ELR (cell line): ENCODE results near the gene CUX1.
"Not testable (repeated sequence)": the region's sequence is repeated elsewhere in the genome, so short reads cannot be mapped to it uniquely, and the experiment has no call there.

Experiments used
- DNase-seq: peaks from one replicate; pipeline ENCODE4 v3.0.0-alpha.2; 2015; ENCODE audit warnings: low read depth

Gene CUX1

DNA sequence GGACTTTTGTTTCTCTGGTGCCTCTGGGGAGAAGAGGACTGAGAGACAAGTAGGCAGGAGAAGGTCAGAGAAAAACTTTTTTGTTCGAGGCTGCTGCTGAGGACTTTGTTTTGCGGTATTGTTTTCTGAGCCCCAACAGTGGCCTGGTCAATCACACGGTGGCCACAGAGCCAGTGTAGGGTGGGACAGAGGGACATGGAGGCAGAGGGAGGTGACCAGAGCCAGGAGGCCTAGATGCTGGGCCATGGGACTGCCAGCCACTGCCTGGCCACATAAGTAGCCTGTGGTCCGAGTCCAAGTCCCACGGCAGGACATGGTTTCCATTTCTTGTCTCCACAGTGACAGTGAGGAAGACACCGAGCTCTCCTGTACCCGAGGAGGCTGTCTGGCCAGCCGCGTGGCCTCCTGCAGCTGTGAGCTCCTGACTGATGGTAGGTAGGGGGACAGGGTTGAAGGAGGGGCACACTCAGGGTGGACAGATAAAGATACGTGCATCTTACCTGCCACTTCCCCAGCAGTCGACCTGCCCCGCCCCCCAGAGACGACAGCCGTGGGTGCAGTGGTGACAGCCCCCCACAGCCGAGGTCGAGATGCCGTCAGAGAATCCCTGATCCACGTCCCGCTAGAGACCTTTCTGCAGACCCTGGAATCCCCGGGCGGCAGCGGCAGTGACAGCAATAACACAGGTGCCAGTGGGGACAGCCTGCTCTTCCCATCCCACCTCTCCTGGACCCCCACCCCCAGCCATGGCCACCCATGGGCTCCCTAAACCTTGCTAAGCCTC lies 496.8 kb downstream of the CUX1 start:
- DNase-seq: no peak

DNA sequence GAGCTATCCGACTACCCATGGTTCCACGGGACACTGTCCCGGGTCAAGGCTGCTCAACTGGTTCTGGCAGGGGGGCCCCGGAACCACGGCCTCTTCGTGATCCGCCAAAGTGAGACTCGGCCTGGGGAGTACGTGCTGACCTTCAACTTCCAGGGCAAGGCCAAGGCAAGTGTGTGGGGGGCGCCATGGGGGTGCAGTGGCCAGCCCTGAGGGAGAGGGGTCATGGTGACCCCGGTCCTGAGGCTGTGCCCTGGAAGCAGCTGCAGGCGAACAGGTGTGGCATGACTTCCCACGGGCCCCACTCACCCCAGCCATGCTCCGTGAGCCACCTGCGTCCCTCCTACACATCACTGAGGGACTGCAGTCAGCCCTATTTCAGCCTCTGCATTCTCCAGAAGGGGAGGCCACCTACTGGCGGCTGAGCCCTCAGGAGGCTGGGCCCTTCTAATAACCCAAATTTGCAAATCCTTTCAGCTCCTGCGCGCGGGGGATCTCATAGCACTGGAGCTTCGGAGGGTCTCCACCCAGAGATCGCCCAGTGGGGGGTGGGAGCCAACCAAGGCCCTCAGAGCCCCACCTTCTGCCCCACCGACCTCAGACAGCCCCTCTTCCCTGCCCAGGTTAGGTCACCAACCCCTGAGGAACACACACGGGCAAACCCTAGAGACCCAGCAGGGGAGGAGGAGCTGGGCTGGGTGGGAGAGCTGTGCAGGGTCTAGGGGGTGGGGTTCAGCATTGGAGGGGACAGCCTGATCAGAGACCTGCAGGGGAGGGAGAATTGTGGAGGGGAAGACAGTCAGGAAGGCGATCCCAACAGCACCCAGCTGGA lies 500.0 kb downstream of the CUX1 start:
- no peak for DNase-seq

DNA sequence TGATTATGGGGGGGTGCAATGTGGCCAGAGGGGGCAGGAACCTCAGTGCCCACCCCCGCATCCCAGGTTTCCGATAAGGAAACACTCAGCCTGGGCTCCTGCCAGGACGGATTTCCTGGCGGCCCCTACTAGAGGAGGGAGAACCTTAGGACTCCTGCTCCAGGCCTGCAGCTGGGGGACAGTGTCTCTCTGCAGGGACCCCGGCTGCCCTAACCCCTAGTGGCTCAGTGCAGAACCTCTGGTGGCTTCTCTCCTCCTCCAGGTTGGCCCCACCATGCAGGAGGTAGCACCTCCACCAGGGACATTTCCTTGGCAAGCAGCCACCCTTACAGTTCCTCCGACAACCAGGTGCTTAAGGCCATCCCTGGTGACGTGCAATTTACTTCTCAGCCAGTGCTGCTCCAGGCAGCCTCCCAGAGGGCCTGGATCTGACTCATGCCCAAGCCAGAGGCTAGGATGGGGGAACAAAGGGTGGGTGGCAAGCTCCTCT lies 501.1 kb downstream of the CUX1 start:
- DNase-seq: peak; percentile 36

DNA sequence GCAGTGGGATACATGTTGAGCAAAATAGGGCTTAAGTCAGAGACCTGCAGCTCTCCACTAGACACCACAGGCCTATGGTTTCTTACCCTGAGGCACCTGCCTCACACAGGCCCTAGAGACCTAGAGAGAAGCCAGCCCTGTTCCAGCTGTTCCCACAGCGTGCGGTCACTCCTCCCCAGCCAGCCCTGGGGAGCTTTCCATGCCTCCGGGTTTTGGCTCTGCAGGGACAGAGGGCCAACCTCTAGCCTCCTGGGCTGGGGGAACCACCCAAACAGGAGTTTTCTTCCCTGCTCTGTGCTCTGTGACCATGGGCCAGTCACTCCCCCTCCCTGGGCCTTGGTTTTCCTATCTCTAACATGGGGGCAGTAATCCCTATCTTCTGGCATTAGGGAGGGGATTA lies 502.2 kb downstream of the CUX1 start:
- no peak for DNase-seq

DNA sequence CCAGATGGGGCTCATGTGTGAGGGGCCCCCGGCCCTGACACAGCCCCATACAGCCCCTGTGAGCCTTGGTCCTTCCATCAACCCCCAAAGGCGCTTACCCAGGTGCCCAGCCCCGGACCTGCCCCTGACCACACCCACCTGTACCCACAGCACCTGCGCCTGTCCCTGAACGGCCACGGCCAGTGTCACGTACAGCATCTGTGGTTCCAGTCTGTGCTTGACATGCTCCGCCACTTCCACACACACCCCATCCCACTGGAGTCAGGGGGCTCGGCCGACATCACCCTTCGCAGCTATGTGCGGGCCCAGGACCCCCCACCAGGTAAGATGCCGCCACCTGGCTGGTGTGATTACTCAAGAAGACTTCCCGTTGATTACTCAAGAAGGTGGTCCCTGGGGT lies 502.8 kb downstream of the CUX1 start:
- DNase-seq: no peak

DNA sequence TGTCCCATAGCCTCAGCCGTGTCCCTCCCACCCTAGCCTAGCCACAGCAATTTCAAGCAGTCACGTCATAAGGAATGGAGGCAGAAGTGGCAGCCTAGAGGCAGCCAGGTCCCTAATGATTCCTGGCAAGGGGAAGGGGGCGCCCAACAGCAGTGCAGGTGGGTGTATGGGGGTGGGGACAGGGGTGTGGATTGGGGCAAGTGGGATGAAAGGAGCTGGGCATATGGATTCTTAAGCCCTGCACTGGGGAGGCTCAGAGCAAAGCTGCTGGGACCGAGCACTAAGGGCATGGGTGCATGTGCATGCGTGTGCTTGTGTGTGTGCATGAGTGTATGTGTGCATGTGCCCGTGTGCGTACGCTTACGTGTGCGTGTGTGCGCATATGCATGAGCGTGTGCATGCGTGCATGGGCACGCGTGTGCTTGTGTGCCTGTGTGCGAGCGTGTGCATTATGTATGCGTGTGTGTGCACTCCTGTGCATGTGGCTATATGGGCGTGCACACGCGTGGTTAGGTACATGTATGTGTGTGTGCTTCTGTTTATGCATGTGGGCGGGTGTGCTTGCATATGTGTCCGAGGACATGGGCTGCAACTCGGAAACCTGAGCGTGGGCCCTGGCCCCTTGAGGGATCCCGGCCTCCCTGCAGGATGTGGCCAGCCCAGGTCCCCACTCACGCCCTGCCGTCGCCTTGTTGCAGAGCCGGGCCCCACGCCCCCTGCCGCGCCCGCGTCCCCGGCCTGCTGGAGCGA lies 503.4 kb downstream of the CUX1 start:
- no peak for DNase-seq

DNA sequence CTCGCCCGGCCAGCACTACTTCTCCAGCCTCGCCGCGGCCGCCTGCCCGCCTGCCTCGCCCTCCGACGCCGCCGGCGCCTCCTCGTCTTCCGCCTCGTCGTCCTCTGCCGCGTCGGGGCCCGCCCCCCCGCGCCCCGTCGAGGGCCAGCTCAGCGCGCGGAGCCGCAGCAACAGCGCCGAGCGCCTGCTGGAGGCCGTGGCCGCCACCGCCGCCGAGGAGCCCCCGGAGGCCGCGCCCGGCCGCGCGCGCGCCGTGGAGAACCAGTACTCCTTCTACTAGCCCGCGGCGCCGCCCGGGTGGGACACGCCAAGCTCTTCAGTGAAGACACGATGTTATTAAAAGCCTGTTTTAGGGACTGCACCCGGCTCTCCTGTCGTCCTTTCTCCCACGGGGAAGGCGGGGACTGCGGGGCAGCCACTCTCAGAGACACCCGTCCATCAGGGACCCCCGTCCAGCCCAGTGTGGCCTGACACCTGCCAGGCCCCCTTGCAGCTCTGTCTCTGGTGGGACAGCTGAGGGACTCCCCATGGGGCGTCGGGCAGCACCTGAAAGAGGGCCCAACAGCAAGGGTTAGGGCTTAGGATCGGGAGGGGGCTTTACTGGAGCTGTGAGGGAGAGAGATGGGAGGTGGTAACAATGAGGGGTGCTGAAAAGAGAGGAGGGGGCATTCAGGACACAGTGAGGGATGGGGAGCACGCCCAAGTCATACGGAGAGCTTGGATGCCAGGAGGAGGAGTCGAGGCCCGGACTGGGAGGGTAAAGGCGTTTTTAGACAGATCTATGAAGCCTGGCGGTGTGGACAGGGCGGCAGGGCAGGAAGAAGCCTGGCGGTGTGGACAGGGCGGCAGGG lies 504.1 kb downstream of the CUX1 start:
- DNase-seq: no peak

DNA sequence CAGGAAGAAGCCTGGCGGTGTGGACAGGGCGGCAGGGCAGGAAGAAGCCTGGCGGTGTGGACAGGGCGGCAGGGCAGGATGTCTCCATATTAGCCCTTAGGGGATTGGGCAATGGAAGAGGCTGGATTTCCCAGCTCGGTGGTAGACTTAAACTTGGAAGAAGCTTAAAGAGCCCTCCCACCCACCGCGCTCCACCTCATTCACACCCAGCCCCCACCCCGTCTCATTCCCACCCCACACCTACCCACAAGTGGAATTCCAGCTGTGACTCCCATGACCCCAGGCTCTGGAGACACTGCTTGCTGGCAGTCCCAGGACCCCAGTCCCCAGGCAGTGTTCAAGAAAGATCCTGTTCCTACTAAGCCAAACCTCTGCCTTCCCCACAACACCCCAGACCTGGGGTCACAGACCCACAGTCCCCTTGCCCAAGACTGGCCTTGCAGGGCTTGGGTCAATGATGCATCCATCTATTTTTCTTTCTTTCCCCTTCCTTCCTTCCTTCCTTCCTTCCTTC lies 504.8 kb downstream of the CUX1 start:
- DNase-seq: no peak

DNA sequence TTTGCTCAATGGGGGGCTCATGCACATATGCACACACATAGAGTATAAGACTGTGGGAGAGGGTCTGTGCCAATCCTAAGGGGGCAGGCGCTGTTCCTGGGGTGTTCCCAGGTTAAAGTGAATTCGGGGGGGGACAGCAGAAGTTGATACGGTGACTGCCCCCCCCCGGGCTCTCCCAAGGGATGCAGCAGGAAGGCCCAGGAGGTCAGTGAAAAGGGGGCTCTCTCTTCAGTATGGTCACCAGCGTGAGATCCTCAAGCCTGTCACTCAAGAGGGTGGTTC lies 506.4 kb downstream of the CUX1 start:
- no peak for DNase-seq

DNA sequence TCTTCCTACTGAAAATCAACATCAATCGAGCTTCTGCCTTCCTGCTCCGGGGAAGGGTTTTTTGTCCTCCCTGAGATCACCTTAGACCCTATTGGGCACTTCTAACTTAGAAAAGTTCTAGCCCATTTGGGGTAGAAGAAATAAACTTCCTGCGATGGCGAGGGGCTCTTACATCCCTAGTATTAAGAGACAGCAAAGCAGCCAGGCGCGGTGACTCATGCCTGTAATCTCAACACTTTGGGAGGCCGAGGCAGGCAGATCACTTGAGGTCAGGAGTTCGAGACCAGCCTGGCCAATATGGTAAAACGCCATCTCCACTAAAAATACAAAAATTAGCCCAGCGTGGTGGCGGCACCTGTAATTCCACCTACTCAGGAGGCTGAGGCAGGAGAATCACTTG lies 507.7 kb downstream of the CUX1 start:
- DNase-seq: not testable (repeated sequence)

DNA sequence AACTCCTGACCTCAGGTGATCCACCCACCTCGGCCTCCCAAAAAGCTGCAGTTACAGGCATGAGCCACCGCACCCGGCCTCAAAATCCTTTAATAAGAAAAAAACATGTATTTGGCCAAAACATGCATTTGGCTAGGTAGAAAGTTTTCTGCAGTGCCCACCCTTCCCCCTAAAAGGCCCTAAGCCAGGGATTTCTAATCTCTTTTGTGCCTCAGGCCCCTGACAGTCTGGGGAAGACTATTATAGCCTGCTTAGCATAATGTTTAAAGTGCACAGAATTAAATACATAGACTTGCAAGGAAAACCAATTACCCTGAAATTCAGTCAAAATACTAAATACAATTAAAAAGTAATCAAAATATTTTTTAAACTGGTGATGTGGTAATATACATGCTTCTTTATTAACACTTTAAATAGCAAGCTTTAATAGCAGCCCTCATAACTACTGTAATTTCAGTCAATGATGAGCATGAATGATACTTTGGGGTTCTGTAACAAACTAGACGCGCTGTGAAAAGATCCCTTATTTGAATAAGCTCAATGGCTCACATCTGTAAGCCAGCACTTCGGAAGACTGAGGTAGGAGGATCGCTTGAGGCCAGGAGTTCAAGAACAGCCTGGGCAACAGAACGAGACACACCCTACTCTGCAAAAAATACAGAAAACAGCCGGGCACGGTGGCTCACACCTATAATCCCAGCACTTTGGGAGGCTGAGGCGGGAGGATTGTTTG lies 508.9 kb downstream of the CUX1 start:
- DNase-seq: no peak

DNA sequence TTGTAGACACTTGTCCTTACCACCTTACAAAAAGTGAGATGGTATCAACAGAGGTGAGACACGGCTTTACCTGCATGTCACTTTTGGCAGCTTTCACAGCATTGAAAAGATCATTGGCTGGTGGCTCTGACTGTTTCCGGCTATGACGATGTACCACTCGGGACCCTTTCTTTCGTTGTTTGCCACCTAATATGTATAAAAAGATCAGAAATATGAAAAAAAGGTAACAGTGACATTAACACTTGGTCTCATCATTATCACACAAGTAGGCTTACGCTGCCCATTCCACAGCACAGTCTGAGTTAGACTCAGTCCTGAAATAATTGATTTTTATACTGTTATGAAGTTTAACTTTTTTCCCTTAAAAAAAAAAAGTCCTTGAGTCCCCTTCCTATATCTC lies 509.8 kb downstream of the CUX1 start:
- not testable (repeated sequence) for DNase-seq

DNA sequence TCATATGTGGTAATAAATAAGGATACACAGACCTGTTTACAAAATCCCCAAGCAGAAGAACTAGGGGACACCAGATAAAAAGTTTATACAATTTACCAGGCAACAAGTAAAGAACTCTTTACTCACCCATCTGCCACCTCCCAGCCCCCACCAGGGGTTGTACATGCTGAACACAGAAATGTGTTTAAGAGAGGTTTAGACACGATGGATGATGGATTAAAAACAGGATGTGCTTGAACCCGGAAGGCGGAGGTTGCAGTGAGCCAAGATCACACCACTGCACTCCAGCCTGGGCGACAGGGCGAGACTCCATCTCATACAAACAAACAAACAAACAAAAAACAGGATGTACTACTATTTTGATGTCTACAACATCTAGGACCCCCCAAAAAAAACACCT lies 511.4 kb downstream of the CUX1 start:
- DNase-seq: not testable (repeated sequence)

DNA sequence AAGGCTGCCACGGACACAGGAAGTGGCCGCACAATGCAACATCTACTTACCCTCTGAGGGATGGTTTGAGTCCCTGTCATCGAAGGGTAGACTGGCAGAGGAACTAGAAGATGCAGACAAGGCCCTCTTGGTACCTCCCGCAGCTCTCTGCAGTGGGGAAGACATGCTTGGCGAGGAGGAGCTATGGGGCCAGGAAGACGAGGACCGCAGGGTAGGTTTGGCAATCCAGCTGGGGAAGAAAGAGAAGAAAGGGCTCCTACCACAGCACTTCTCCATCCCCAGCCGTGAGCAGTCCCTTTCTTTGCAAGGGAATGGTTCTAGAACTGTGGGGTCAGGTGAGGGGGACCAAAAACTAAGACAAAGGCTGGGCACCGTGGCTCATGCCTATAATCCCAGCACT lies 511.9 kb downstream of the CUX1 start:
- not testable (repeated sequence) for DNase-seq

DNA sequence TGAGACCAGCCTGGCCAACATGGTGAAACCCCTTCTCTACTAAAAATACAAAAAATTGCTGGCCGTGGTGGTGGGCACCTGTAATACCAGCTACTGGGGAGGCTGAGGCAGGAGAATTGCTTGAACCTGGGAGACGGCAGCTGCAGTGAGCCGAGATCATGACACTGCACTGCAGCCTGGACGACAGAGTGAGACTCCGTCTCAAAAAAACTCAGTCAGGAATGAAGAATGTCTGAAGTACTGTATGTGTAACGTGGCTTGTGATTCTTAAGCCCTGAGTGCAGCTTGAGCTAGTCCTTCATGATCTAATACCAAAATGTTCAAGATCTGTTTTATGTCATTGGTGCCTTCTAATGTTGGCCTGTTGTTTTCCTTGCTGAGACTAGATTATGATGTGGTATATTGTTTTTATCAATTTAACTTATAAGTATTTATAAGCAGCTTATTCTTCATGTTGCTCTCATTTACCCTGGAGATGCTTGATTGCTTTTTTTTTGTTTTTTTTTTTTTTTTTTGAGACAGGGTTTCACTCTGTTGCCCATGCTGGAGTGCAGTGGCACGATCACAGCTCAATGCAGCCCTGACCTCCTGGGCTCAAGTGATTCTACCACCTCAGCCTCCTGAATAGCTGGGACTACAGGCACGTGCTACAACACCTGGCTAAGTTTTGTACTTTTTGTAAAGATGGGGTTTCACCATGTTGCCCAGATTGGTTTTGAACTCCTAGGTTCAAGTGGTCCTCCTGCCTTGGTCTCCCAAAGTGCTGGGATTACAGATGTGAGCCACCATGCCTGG lies 513.4 kb downstream of the CUX1 start:
- not testable (repeated sequence) for DNase-seq
